Measurements from ENCODE around the gene ALCAM. TPM values are rescaled to one million over a fixed set of nuclear protein-coding genes. Genes with fewer than 3 reads are reported as not detected.

The ALCAM gene
- total and polyA plus RNA-seq, 2 donors (not counting 1 experiment from before 2014, with no cell fraction given) = 6.2 to 23.8 TPM

DNA sequence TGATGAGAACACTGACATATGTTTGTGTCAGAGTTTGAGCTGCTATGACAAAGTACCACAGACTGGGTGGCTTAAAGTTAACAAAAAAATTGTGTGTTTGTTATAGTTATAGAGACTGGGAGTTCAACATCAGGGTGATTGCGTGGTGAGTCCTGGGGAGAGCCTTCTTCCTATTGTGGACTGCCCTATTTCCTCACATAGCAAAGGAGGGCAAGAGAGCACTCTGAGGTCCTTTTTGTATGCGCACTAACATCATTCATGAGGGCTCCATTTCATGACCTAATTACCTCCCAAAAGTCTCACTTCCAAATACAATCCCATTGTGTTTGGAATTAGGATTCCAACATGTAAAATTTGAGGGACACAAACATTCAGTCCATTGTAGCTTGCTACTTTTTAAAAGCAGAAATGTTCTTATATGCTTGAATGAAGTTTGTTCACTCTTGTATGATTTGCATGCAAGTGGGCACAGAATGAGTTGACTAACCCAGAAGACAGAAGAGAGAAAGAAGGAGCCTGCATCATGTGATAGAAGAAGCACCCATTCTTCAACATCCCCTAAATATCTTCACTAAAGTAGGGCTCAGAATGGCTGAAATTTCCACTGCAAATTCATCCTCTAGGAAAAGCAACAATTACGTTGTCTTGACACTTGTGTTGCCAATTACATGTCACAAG lies 18.9 kb upstream of the ALCAM start:
- Histone ChIP-seq H3K4me2 (replicated peaks; ENCODE audit: low read depth, low read length, poor library complexity, severe bottlenecking) (no peak overlapping the region), H3K27ac (ENCODE audit: low read length in 2 of 2) (no peak overlapping the region), H3K79me2 (ENCODE audit: control insufficient read depth, insufficient read depth, low read length) (no peaks in the 10 kb centered on the region), H3K9me3 (ENCODE audit: control extremely low read depth in 1 of 3, control insufficient read depth in 2 of 3, insufficient read depth in 1 of 3, low read length in 2 of 3) (no peaks in the 10 kb centered on the region), H3K4me1 (ENCODE audit: control insufficient read depth in 2 of 2, insufficient read depth in 2 of 2, low read length in 2 of 2) (peaks cover 4 to 7% of the 10 kb centered on the region in 2 donors), H2AFZ (ENCODE audit: insufficient read depth, low read depth, low read length, poor library complexity, severe bottlenecking) (no peak overlapping the region), H3K4me3 (ENCODE audit: control extremely low read depth in 1 of 5, extremely low read depth in 1 of 5, insufficient read depth in 1 of 5, low read depth in 2 of 5, low read length in 4 of 5) (no peak overlapping the region), H3K36me3 (replicated peaks in 1 of 2; ENCODE audit: control extremely low read depth in 1 of 2, control insufficient read depth in 1 of 2, extremely low read depth in 1 of 2, insufficient read depth in 2 of 2, low read length in 1 of 2) (no peaks in the 10 kb centered on the region), H3K9ac (ENCODE audit: low read length) (no peak overlapping the region), H4K20me1 (ENCODE audit: control insufficient read depth, insufficient read depth, low read length, poor library complexity, severe bottlenecking) (no peaks in the 10 kb centered on the region), H3K27me3 (replicated peaks in 1 of 4; ENCODE audit: control extremely low read depth in 1 of 4, control insufficient read depth in 3 of 4, insufficient read depth in 4 of 4, low read length in 3 of 4) (peaks cover 0 to 4% (median 1%) of the 10 kb centered on the region in 4 experiments)
- TF ChIP-seq, protein P1, sequence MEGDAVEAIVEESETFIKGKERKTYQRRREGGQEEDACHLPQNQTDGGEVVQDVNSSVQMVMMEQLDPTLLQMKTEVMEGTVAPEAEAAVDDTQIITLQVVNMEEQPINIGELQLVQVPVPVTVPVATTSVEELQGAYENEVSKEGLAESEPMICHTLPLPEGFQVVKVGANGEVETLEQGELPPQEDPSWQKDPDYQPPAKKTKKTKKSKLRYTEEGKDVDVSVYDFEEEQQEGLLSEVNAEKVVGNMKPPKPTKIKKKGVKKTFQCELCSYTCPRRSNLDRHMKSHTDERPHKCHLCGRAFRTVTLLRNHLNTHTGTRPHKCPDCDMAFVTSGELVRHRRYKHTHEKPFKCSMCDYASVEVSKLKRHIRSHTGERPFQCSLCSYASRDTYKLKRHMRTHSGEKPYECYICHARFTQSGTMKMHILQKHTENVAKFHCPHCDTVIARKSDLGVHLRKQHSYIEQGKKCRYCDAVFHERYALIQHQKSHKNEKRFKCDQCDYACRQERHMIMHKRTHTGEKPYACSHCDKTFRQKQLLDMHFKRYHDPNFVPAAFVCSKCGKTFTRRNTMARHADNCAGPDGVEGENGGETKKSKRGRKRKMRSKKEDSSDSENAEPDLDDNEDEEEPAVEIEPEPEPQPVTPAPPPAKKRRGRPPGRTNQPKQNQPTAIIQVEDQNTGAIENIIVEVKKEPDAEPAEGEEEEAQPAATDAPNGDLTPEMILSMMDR (IDR thresholded peaks at IDR 0.05) = no peak
- TF ChIP-seq EZH2 (IDR thresholded peaks at IDR 0.05; ENCODE audit: borderline replicate concordance, insufficient read depth, low read depth, low read length, poor library complexity, severe bottlenecking) = no peak
- DNase-seq = peak; percentile 37
- H3K9me3 Mint-ChIP-seq (ENCODE audit: insufficient read depth) = no peaks in the 10 kb centered on the region
- H3K27me3 Mint-ChIP-seq = peaks cover 6% of the 10 kb centered on the region
- no peak overlapping the region for H3K27ac Mint-ChIP-seq
- intact Hi-C loops (cut with micrococcal nuclease) = no loop called here
- peak; percentile 54 for ATAC-seq (ENCODE audit: low read depth)
- CTCF ChIA-PET = no interaction called here
- H3K4me1 Mint-ChIP-seq = peaks cover 8% of the 10 kb centered on the region
- no CpG with 5 or more reads among the region's 3 CpGs for WGBS (ENCODE audit: insufficient coverage)
- no peak overlapping the region for H3K4me3 Mint-ChIP-seq
- POLR2A ChIA-PET = no interaction called here

- Histone ChIP-seq H3K9ac (ENCODE audit: low read length) (no peak overlapping the region), H3K4me3 (ENCODE audit: control extremely low read depth in 1 of 5, extremely low read depth in 1 of 5, insufficient read depth in 1 of 5, low read depth in 2 of 5, low read length in 4 of 5) (no peak overlapping the region), H3K9me3 (ENCODE audit: control extremely low read depth in 1 of 3, control insufficient read depth in 2 of 3, insufficient read depth in 1 of 3, low read length in 2 of 3) (no peaks in the 10 kb centered on the region), H2AFZ (ENCODE audit: insufficient read depth, low read depth, low read length, poor library complexity, severe bottlenecking) (no peak overlapping the region), H3K79me2 (ENCODE audit: control insufficient read depth, insufficient read depth, low read length) (no peaks in the 10 kb centered on the region), H3K27ac (ENCODE audit: low read length in 2 of 2) (no peak overlapping the region), H3K4me2 (replicated peaks; ENCODE audit: low read depth, low read length, poor library complexity, severe bottlenecking) (no peak overlapping the region), H3K4me1 (ENCODE audit: control insufficient read depth in 2 of 2, insufficient read depth in 2 of 2, low read length in 2 of 2) (peaks cover 6 to 7% of the 10 kb centered on the region in 2 donors), H3K36me3 (replicated peaks in 1 of 2; ENCODE audit: control extremely low read depth in 1 of 2, control insufficient read depth in 1 of 2, extremely low read depth in 1 of 2, insufficient read depth in 2 of 2, low read length in 1 of 2) (no peaks in the 10 kb centered on the region), H3K27me3 (replicated peaks in 1 of 4; ENCODE audit: control extremely low read depth in 1 of 4, control insufficient read depth in 3 of 4, insufficient read depth in 4 of 4, low read length in 3 of 4) (peaks cover 0 to 9% (median 2%) of the 10 kb centered on the region in 4 experiments), H4K20me1 (ENCODE audit: control insufficient read depth, insufficient read depth, low read length, poor library complexity, severe bottlenecking) (no peaks in the 10 kb centered on the region)
- no peak for ATAC-seq (ENCODE audit: low read depth)
- H3K4me3 Mint-ChIP-seq = no peak overlapping the region
- CTCF ChIA-PET = no interaction called here
- H3K27ac Mint-ChIP-seq = no peak overlapping the region
- DNase-seq = no peak
- TF ChIP-seq, protein P1 (IDR thresholded peaks at IDR 0.05) = no peak
- no peak for TF ChIP-seq EZH2 (IDR thresholded peaks at IDR 0.05; ENCODE audit: borderline replicate concordance, insufficient read depth, low read depth, low read length, poor library complexity, severe bottlenecking)
- H3K9me3 Mint-ChIP-seq (ENCODE audit: insufficient read depth) = no peaks in the 10 kb centered on the region
- peaks cover 9% of the 10 kb centered on the region for H3K27me3 Mint-ChIP-seq
- intact Hi-C loops (cut with micrococcal nuclease) = no loop called here
- no CpG with 5 or more reads among the region's 1 CpG for WGBS (ENCODE audit: insufficient coverage)
- POLR2A ChIA-PET = no interaction called here
- H3K4me1 Mint-ChIP-seq = peaks cover 8% of the 10 kb centered on the region
These were observed 18.4 kb upstream of the ALCAM start for GRCh38 chr3:105348307-105348706.

All from B cell (primary cell).